Liver (tissue), 9 donors: Measurements from ENCODE around the gene SLC4A8. TPM values are rescaled to one million over a fixed set of nuclear protein-coding genes. Genes with fewer than 3 reads are reported as not detected.

ENCODE experiments used
- DNase-seq: peaks from one replicate; pipeline ENCODE4 v3.0.0-alpha.2; 2017; ENCODE audit warnings: low spot score
- H3K27ac ChIP-seq, 2 donors: one replicate each; pipeline ENCODE4 v1.7.0; 2013; ENCODE audit warnings: inconsistent platforms in 2 of 2, low read length in 2 of 2, control low read depth in 1 of 2, low read depth in 1 of 2, mild to moderate bottlenecking in 1 of 2
- H3K27me3 ChIP-seq, 4 donors: one replicate each; pipeline versions ENCODE4 v1.6.1 to v1.7.0; 2013; ENCODE audit warnings: low read length in 3 of 4, inconsistent platforms in 1 of 4, mild to moderate bottlenecking in 1 of 4, moderate library complexity in 1 of 4; ENCODE audit not compliant: control insufficient read depth in 4 of 4, insufficient read depth in 4 of 4
- H3K36me3 ChIP-seq, 4 donors: one replicate each; pipeline versions ENCODE4 v1.6.1 to v1.7.0; 2013; ENCODE audit warnings: low read length in 3 of 4, mild to moderate bottlenecking in 3 of 4, low read depth in 1 of 4, moderate library complexity in 1 of 4; ENCODE audit not compliant: control insufficient read depth in 4 of 4, insufficient read depth in 3 of 4
- H3K4me1 ChIP-seq, 4 donors: one replicate each; pipeline versions ENCODE4 v1.6.1 to v1.7.0; 2013; ENCODE audit warnings: low read length in 3 of 4, mild to moderate bottlenecking in 3 of 4, moderate library complexity in 1 of 4; ENCODE audit not compliant: control insufficient read depth in 4 of 4, insufficient read depth in 4 of 4
- H3K4me3 ChIP-seq, 3 donors: one replicate each; pipeline versions ENCODE4 v1.6.1 to v1.7.0; 2013; ENCODE audit warnings: low read length in 3 of 3, control low read depth in 1 of 3, low read depth in 1 of 3, mild to moderate bottlenecking in 1 of 3
- H3K9ac ChIP-seq, 2 donors: one replicate each; pipeline ENCODE4 v1.7.0; 2013; ENCODE audit warnings: low read length in 2 of 2, mild to moderate bottlenecking in 2 of 2, moderate library complexity in 2 of 2, control low read depth in 1 of 2, low read depth in 1 of 2
- H3K9me3 ChIP-seq, 4 donors: one replicate each; pipeline versions ENCODE4 v1.6.1 to v1.7.0; 2013; ENCODE audit warnings: low read length in 3 of 4; ENCODE audit not compliant: control insufficient read depth in 4 of 4
- EGR1 ChIP-seq, 2 donors: IDR thresholded peaks; 2 replicates each; pipeline ENCODE4 v1.6.1; 2016 to 2018; ENCODE audit warnings: antibody characterized with exemption in 2 of 2, low read depth in 2 of 2
- FOXA1 ChIP-seq: IDR thresholded peaks from 2 replicates; pipeline ENCODE4 v1.6.1; 2016; ENCODE audit warnings: antibody characterized with exemption
- FOXA2 ChIP-seq: IDR thresholded peaks from 2 replicates; pipeline ENCODE4 v1.6.1; 2016; ENCODE audit warnings: antibody characterized with exemption
- GABPA ChIP-seq, 2 donors: IDR thresholded peaks in 1 of 2; conservative IDR thresholded peaks in 1 of 2; 2 replicates each; pipeline ENCODE4 v1.6.1; 2016; ENCODE audit warnings: antibody characterized with exemption in 2 of 2, mild to moderate bottlenecking in 1 of 2, moderate library complexity in 1 of 2
- HNF4A ChIP-seq, 2 donors: conservative IDR thresholded peaks; 2 replicates each; pipeline ENCODE4 v1.6.1; 2016; ENCODE audit warnings: antibody characterized with exemption in 2 of 2, mild to moderate bottlenecking in 2 of 2
- HNF4G ChIP-seq: IDR thresholded peaks from 2 replicates; pipeline ENCODE4 v1.6.1; 2016; ENCODE audit warnings: antibody characterized with exemption
- JUND ChIP-seq, 2 donors: IDR thresholded peaks; 2 replicates each; pipeline ENCODE4 v1.6.1; 2016; ENCODE audit warnings: antibody characterized with exemption in 2 of 2
- NR2F2 ChIP-seq: IDR thresholded peaks from 2 replicates; pipeline ENCODE4 v1.6.1; 2016; ENCODE audit warnings: antibody characterized with exemption
- RAD21 ChIP-seq, 2 donors: IDR thresholded peaks; 2 replicates each; pipeline ENCODE4 v1.6.1; 2016; ENCODE audit warnings: antibody characterized with exemption in 2 of 2, mild to moderate bottlenecking in 2 of 2
- RXRA ChIP-seq, 2 donors: IDR thresholded peaks; 2 replicates each; pipeline ENCODE4 v1.6.1; 2017 to 2018; ENCODE audit warnings: antibody characterized with exemption in 2 of 2, mild to moderate bottlenecking in 1 of 2
- SP1 ChIP-seq: IDR thresholded peaks from 2 replicates; pipeline ENCODE4 v1.6.1; 2018; ENCODE audit warnings: antibody characterized with exemption, mild to moderate bottlenecking
- TAF1 ChIP-seq: conservative IDR thresholded peaks from 2 replicates; pipeline ENCODE4 v1.6.1; 2016; ENCODE audit warnings: antibody characterized with exemption, mild to moderate bottlenecking
- YY1 ChIP-seq: IDR thresholded peaks from 2 replicates; pipeline ENCODE4 v1.6.1; 2016; ENCODE audit warnings: antibody characterized with exemption, mild to moderate bottlenecking
- WGBS: extraction: QIAGEN DNeasy Blood & Tissue Kit; methylation state at CpG from one replicate; pipeline ENCODE4 v1.1.7; 2013; 5-methylcytosine and 5-hydroxymethylcytosine counted together
- polyA plus RNA-seq, 2 donors: library from polyadenylated mRNA; stranded (reverse) in 1 of 2; unstranded in 1 of 2; fragments of 200-250 nt in 1 of 2; fragments of >200 nt in 1 of 2; fragmentation: Nextera tagmentation in 1 of 2; extraction: Ambion mirVana in 1 of 2; gene quantifications; one replicate each; pipeline versions ENCODE4 v1.2.1 to v1.2.3, GENCODE V29; 2013 to 2015
- total RNA-seq, 2 donors: library from RNA; depleted of rRNA; stranded (reverse); fragments of >200 nt; gene quantifications; one replicate each; pipeline ENCODE4 v1.2.3, GENCODE V29; 2014
- TF ChIP-seq, protein P1 (sequence below): IDR thresholded peaks from 2 replicates; pipeline ENCODE4 v1.6.1; 2016; ENCODE audit warnings: antibody characterized with exemption
- TF ChIP-seq, protein P2 (sequence below): fragments of 150-350 bp; IDR thresholded peaks from 2 replicates; pipeline ENCODE4 v1.5.1; 2017; ENCODE audit warnings: improper control_type of control experiment, low read depth, low read length; ENCODE audit not compliant: missing input control
- TF ChIP-seq, protein P3 (sequence below): IDR thresholded peaks from 2 replicates; pipeline ENCODE4 v1.6.1; 2016; ENCODE audit warnings: antibody characterized with exemption
- TF ChIP-seq, protein P4 (sequence below): IDR thresholded peaks from 2 replicates; pipeline ENCODE4 v1.6.1; 2016; ENCODE audit warnings: antibody characterized with exemption, mild to moderate bottlenecking
- TF ChIP-seq, protein P5 (sequence below): IDR thresholded peaks from 2 replicates; pipeline ENCODE4 v1.6.1; 2016; ENCODE audit warnings: antibody characterized with exemption
- donor health status: healthy.
- donor health status: healthy.
- donor health status: healthy.
- donor health status: healthy.
- donor health status: healthy.

The SLC4A8 gene
- total and polyA plus RNA-seq, 4 donors = 0.07 to 1.0 (median 0.75) TPM; not detected in 1

DNA sequence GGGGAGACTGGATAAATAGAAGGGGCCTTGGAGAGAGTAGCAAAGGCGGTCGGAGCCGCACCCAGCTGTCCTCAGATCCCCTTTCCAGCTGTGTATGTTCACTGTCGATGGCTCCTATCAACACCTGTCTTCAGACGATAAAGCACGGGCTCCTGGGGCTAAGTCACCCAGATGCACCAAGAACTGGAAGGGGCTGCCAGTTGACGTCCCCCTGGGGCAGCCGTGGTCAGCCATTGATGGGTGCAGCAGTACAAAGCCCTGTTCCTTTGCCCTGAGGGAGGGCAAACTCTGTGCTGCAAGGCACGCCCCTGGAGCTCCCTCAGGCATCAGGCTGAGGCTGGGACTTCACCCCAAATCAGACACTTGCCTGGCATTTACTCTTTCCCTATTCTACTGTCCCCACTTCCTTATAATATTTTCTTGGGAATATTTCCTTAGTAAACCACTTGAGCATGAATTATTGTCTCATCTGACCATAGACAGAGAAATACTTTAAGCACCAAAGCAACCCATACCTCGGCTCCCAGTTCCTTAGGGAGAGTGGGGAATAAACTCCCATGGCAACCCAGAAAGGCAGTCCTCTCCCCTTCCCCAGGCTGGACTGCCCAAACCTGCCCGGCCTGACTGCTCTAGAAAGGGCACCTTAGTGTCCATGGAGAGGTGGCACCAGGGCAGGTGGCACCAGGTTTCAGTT is 106.8 kb downstream of the SLC4A8 start:
- H3K27ac ChIP-seq = no peak overlapping the region
- no peaks in the 10 kb centered on the region for H3K4me1 ChIP-seq
- no peak for TF ChIP-seq TAF1
- no peak for TF ChIP-seq JUND (IDR thresholded peaks at IDR 0.05)
- TF ChIP-seq HNF4A (conservative IDR thresholded peaks at IDR 0.05) = no peak
- TF ChIP-seq, protein P1, sequence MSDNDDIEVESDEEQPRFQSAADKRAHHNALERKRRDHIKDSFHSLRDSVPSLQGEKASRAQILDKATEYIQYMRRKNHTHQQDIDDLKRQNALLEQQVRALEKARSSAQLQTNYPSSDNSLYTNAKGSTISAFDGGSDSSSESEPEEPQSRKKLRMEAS = no peak
- TF ChIP-seq SP1 = no peak
- TF ChIP-seq NR2F2 = no peak
- TF ChIP-seq, protein P2, sequence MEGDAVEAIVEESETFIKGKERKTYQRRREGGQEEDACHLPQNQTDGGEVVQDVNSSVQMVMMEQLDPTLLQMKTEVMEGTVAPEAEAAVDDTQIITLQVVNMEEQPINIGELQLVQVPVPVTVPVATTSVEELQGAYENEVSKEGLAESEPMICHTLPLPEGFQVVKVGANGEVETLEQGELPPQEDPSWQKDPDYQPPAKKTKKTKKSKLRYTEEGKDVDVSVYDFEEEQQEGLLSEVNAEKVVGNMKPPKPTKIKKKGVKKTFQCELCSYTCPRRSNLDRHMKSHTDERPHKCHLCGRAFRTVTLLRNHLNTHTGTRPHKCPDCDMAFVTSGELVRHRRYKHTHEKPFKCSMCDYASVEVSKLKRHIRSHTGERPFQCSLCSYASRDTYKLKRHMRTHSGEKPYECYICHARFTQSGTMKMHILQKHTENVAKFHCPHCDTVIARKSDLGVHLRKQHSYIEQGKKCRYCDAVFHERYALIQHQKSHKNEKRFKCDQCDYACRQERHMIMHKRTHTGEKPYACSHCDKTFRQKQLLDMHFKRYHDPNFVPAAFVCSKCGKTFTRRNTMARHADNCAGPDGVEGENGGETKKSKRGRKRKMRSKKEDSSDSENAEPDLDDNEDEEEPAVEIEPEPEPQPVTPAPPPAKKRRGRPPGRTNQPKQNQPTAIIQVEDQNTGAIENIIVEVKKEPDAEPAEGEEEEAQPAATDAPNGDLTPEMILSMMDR = no peak
- TF ChIP-seq FOXA1 = no peak
- TF ChIP-seq FOXA2 = no peak
- TF ChIP-seq, protein P3, sequence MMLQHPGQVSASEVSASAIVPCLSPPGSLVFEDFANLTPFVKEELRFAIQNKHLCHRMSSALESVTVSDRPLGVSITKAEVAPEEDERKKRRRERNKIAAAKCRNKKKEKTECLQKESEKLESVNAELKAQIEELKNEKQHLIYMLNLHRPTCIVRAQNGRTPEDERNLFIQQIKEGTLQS = no peak
- TF ChIP-seq RAD21 (IDR thresholded peaks at IDR 0.05) = no peak
- TF ChIP-seq, protein P4, sequence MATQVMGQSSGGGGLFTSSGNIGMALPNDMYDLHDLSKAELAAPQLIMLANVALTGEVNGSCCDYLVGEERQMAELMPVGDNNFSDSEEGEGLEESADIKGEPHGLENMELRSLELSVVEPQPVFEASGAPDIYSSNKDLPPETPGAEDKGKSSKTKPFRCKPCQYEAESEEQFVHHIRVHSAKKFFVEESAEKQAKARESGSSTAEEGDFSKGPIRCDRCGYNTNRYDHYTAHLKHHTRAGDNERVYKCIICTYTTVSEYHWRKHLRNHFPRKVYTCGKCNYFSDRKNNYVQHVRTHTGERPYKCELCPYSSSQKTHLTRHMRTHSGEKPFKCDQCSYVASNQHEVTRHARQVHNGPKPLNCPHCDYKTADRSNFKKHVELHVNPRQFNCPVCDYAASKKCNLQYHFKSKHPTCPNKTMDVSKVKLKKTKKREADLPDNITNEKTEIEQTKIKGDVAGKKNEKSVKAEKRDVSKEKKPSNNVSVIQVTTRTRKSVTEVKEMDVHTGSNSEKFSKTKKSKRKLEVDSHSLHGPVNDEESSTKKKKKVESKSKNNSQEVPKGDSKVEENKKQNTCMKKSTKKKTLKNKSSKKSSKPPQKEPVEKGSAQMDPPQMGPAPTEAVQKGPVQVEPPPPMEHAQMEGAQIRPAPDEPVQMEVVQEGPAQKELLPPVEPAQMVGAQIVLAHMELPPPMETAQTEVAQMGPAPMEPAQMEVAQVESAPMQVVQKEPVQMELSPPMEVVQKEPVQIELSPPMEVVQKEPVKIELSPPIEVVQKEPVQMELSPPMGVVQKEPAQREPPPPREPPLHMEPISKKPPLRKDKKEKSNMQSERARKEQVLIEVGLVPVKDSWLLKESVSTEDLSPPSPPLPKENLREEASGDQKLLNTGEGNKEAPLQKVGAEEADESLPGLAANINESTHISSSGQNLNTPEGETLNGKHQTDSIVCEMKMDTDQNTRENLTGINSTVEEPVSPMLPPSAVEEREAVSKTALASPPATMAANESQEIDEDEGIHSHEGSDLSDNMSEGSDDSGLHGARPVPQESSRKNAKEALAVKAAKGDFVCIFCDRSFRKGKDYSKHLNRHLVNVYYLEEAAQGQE = no peak
- TF ChIP-seq, protein P5, sequence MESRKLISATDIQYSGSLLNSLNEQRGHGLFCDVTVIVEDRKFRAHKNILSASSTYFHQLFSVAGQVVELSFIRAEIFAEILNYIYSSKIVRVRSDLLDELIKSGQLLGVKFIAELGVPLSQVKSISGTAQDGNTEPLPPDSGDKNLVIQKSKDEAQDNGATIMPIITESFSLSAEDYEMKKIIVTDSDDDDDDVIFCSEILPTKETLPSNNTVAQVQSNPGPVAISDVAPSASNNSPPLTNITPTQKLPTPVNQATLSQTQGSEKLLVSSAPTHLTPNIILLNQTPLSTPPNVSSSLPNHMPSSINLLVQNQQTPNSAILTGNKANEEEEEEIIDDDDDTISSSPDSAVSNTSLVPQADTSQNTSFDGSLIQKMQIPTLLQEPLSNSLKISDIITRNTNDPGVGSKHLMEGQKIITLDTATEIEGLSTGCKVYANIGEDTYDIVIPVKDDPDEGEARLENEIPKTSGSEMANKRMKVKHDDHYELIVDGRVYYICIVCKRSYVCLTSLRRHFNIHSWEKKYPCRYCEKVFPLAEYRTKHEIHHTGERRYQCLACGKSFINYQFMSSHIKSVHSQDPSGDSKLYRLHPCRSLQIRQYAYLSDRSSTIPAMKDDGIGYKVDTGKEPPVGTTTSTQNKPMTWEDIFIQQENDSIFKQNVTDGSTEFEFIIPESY = no peak
- TF ChIP-seq RXRA (IDR thresholded peaks at IDR 0.05) = no peak
- no peak for TF ChIP-seq EGR1 (IDR thresholded peaks at IDR 0.05; ENCODE audit: low read depth in 2 of 2)
- TF ChIP-seq YY1 = no peak
- no peak for TF ChIP-seq HNF4G
- no peak for TF ChIP-seq GABPA (IDR thresholded peaks at IDR 0.05 in 1 of 2, conservative IDR thresholded peaks at IDR 0.05 in 1 of 2)
- DNase-seq = no peak
- H3K9ac ChIP-seq = no peak overlapping the region
- 58% methylated on average over 11 of the region's 11 CpGs for WGBS
- no peaks in the 10 kb centered on the region for H3K27me3 ChIP-seq
- no peaks in the 10 kb centered on the region for H3K36me3 ChIP-seq
- H3K4me3 ChIP-seq = no peak overlapping the region
- no peaks in the 10 kb centered on the region for H3K9me3 ChIP-seq
